SJSA1 (cell line): ENCODE data around the gene SUN1. TPM values are rescaled to one million over a fixed set of nuclear protein-coding genes. Genes with fewer than 3 reads are reported as not detected.
"Not testable (repeated sequence)": the region's sequence is repeated elsewhere in the genome, so short reads cannot be mapped to it uniquely, and the experiment has no call there.

Experiments used
- DNase-seq, 2 experiments: peaks; one replicate each; pipeline ENCODE4 v3.0.0-alpha.2; 2015 to 2020; ENCODE audit warnings: low spot score in 2 of 2, low read depth in 1 of 2
- H3K27ac ChIP-seq: fragments of 250-450 bp; sonication (Bioruptor Pico); 2 replicates; pipeline ENCODE4 v1.5.1; 2020; ENCODE audit warnings: mild to moderate bottlenecking, moderate library complexity
- H3K27me3 ChIP-seq: fragments of 250-450 bp; sonication (Bioruptor Pico); replicated peaks from 2 replicates; pipeline ENCODE4 v1.5.1; 2020; ENCODE audit warnings: mild to moderate bottlenecking, moderate library complexity
- H3K36me3 ChIP-seq: fragments of 250-450 bp; sonication (Bioruptor Pico); 2 replicates; pipeline ENCODE4 v1.5.1; 2020; ENCODE audit warnings: mild to moderate bottlenecking
- H3K4me1 ChIP-seq: fragments of 250-450 bp; sonication (Bioruptor Pico); replicated peaks from 2 replicates; pipeline ENCODE4 v1.6.1; 2021; ENCODE audit warnings: mild to moderate bottlenecking
- H3K4me3 ChIP-seq: fragments of 250-450 bp; sonication (Bioruptor Pico); 2 replicates; pipeline ENCODE4 v1.5.1; 2020; ENCODE audit warnings: mild to moderate bottlenecking
- H3K9me3 ChIP-seq: fragments of 250-450 bp; sonication (Bioruptor Pico); replicated peaks from 2 replicates; pipeline ENCODE4 v1.5.1; 2020; ENCODE audit warnings: mild to moderate bottlenecking
- total RNA-seq: library from RNA; depleted of rRNA; stranded (reverse); fragments of >200 nt; shearing (Covaris generic); gene quantifications from 2 replicates; pipeline ENCODE4 v1.2.3, GENCODE V29; 2014

SUN1 gene
- total RNA-seq, 1 experiment from 2014 or later, result 115 TPM

GRCh38 chr7:845731-846130 lies 13.5 kb downstream of the SUN1 start:
- H3K27ac ChIP-seq, result no peak overlapping the region
- peaks cover 53% of the 10 kb centered on the region for H3K36me3 ChIP-seq

GRCh38 chr7:846958-847650 lies 14.8 kb downstream of the SUN1 start:
- not testable (repeated sequence) for H3K4me1 ChIP-seq, DNase-seq, H3K27ac ChIP-seq, H3K9me3 ChIP-seq, H3K27me3 ChIP-seq, H3K4me3 ChIP-seq
- peaks cover 60% of the 10 kb centered on the region for H3K36me3 ChIP-seq

More at GRCh38 chr7:845731-846130, 13.5 kb downstream of the SUN1 start:
- Histone ChIP-seq H3K27me3 (no peaks in the 10 kb centered on the region), H3K4me3 (no peak overlapping the region), H3K4me1 (no peaks in the 10 kb centered on the region), H3K9me3 (0 out of 2 replicates have a peak, but pooled peaks cover 3% of the 10 kb centered on the region)
- no peak for DNase-seq

- H3K27me3 ChIP-seq, H3K9me3 ChIP-seq, H3K4me1 ChIP-seq, H3K27ac ChIP-seq, DNase-seq, H3K4me3 ChIP-seq: not testable (repeated sequence)
- H3K36me3 ChIP-seq, result peaks cover 60% of the 10 kb centered on the region
Observed at GRCh38 chr7:847728-848127, 15.5 kb downstream of the SUN1 start.

GRCh38 chr7:849145-849544 lies 16.9 kb downstream of the SUN1 start:
- Histone ChIP-seq H3K9me3 (0 out of 2 replicates have a peak, but pooled peaks cover 3% of the 10 kb centered on the region), H3K4me1 (no peaks in the 10 kb centered on the region), H3K27ac (no peak overlapping the region), H3K36me3 (peaks cover 63% of the 10 kb centered on the region), H3K27me3 (no peaks in the 10 kb centered on the region), H3K4me3 (no peak overlapping the region)
- DNase-seq, result no peak

- Histone ChIP-seq H3K4me1 (no peaks in the 10 kb centered on the region), H3K27me3 (no peaks in the 10 kb centered on the region), H3K9me3 (0 out of 2 replicates have a peak, but pooled peaks cover 3% of the 10 kb centered on the region), H3K27ac (no peak overlapping the region), H3K36me3 (peaks cover 64% of the 10 kb centered on the region), H3K4me3 (no peak overlapping the region)
- DNase-seq, result no peak
Observed at GRCh38 chr7:849781-850180, 17.5 kb downstream of the SUN1 start.

GRCh38 chr7:851204-851603 lies 18.9 kb downstream of the SUN1 start:
- DNase-seq, result no peak
- Histone ChIP-seq H3K27ac (no peak overlapping the region), H3K4me1 (no peaks in the 10 kb centered on the region), H3K36me3 (peaks cover 71% of the 10 kb centered on the region), H3K9me3 (0 out of 2 replicates have a peak, but pooled peaks cover 3% of the 10 kb centered on the region), H3K4me3 (no peak overlapping the region), H3K27me3 (no peaks in the 10 kb centered on the region)

- H3K36me3 ChIP-seq, result peaks cover 83% of the 10 kb centered on the region
- no peak overlapping the region for H3K27ac ChIP-seq
- DNase-seq, result no peak
- H3K4me1 ChIP-seq, result no peaks in the 10 kb centered on the region
- H3K9me3 ChIP-seq, result no peaks in the 10 kb centered on the region
- no peak overlapping the region for H3K4me3 ChIP-seq
- no peaks in the 10 kb centered on the region for H3K27me3 ChIP-seq
Observed at GRCh38 chr7:853366-854117, 21.3 kb downstream of the SUN1 start.

GRCh38 chr7:854118-854775 lies 22.0 kb downstream of the SUN1 start:
- Histone ChIP-seq H3K4me3 (no peak overlapping the region), H3K4me1 (no peaks in the 10 kb centered on the region), H3K27me3 (no peaks in the 10 kb centered on the region), H3K9me3 (no peaks in the 10 kb centered on the region), H3K36me3 (peaks cover 84% of the 10 kb centered on the region), H3K27ac (no peak overlapping the region)
- no peak for DNase-seq

- H3K4me3 ChIP-seq, result no peak overlapping the region
- H3K9me3 ChIP-seq, result no peaks in the 10 kb centered on the region
- no peaks in the 10 kb centered on the region for H3K27me3 ChIP-seq
- no peak overlapping the region for H3K27ac ChIP-seq
- DNase-seq, result no peak
- no peaks in the 10 kb centered on the region for H3K4me1 ChIP-seq
- peaks cover 91% of the 10 kb centered on the region for H3K36me3 ChIP-seq
Observed at GRCh38 chr7:855686-856369, 23.6 kb downstream of the SUN1 start.

GRCh38 chr7:856444-857095 lies 24.3 kb downstream of the SUN1 start:
- no peak for DNase-seq
- Histone ChIP-seq H3K4me1 (no peaks in the 10 kb centered on the region), H3K9me3 (no peaks in the 10 kb centered on the region), H3K27me3 (no peaks in the 10 kb centered on the region), H3K27ac (no peak overlapping the region), H3K4me3 (no peak overlapping the region), H3K36me3 (peaks cover 94% of the 10 kb centered on the region)

- H3K27ac ChIP-seq, result no peak overlapping the region
- DNase-seq, result no peak
- H3K4me1 ChIP-seq, result no peaks in the 10 kb centered on the region
- H3K9me3 ChIP-seq, result no peaks in the 10 kb centered on the region
- H3K36me3 ChIP-seq, result peaks cover 92% of the 10 kb centered on the region
- no peaks in the 10 kb centered on the region for H3K27me3 ChIP-seq
- no peak overlapping the region for H3K4me3 ChIP-seq
Observed at GRCh38 chr7:857661-858060, 25.4 kb downstream of the SUN1 start.

GRCh38 chr7:859359-860030 lies 27.2 kb downstream of the SUN1 start:
- no peak for DNase-seq
- H3K36me3 ChIP-seq, result peaks cover 82% of the 10 kb centered on the region

GRCh38 chr7:860149-860548 lies 27.9 kb downstream of the SUN1 start:
- H3K4me3 ChIP-seq, result no peak overlapping the region
- peaks cover 80% of the 10 kb centered on the region for H3K36me3 ChIP-seq
- no peaks in the 10 kb centered on the region for H3K9me3 ChIP-seq
- no peaks in the 10 kb centered on the region for H3K4me1 ChIP-seq
- DNase-seq, result no peak
- no peak overlapping the region for H3K27ac ChIP-seq
- H3K27me3 ChIP-seq, result no peaks in the 10 kb centered on the region

More at GRCh38 chr7:859359-860030, 27.2 kb downstream of the SUN1 start:
- H3K27ac ChIP-seq, result no peak overlapping the region
- H3K4me1 ChIP-seq, result no peaks in the 10 kb centered on the region
- no peaks in the 10 kb centered on the region for H3K27me3 ChIP-seq
- H3K4me3 ChIP-seq, result no peak overlapping the region
- H3K9me3 ChIP-seq, result no peaks in the 10 kb centered on the region
